RCC 7860 (cell line): Measurements from ENCODE around the gene CYP3A7.
"Not testable (repeated sequence)": the region's sequence is repeated elsewhere in the genome, so short reads cannot be mapped to it uniquely, and the experiment has no call there.

Experiments
- DNase-seq: peaks from one replicate; pipeline ENCODE4 v3.0.0-alpha.2; 2015; ENCODE audit warnings: low spot score
- FAIRE-seq: peaks from 2 replicates; lab custom pipeline; 2012; peaks lifted over from hg19 to GRCh38; lab: Jason Lieb, UNC

Gene CYP3A7

DNA sequence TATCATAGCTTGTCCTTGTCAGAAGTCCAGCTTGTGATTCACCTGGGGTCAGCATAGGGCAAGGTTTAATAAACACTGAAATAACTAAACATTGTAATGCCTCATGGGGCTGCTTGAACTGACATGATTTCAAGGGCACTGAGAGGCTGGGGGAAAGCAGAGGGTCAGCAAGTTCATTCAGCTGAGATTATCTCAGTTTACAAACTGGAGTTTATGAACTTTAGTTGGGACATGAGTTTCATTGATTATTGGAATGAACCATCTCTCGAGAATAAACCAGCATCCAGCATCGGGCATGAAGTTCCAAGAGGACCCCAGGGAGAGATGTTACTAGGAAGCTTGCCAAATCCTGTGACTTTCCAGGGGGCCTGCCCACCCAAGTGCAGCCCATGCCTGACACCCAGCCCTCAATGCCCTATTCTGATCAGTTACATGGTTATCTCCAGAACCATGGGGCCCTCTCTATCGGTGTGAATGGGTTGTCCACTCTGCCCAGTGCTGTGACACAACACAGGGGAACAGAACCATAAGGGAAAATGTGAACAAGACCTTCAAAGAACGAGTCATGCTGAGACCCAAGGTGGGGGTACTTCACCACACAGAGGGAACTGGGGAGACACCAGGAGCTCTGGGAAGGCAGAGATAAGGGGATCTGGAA, 7.9 kb upstream of the CYP3A7 start:
- FAIRE-seq (no peak), DNase-seq (no peak)

DNA sequence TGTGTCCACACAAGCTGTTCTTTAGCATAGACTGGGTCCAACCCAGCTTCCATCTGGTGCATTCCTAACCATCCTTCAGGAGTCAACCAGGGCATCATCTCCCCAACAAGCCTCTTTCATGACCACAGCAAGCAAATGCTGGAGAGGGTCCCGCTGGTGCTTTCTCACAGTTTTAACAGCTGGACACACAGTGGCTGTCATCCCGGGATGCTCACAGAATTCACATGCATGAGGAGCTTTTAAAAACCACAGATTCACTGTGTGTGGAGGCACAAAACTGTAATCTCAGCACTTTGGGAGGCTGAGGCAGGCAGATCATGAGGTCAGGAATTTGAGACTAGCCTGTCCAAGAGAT, 6.4 kb upstream of the CYP3A7 start:
- no peak for DNase-seq
- no peak for FAIRE-seq

DNA sequence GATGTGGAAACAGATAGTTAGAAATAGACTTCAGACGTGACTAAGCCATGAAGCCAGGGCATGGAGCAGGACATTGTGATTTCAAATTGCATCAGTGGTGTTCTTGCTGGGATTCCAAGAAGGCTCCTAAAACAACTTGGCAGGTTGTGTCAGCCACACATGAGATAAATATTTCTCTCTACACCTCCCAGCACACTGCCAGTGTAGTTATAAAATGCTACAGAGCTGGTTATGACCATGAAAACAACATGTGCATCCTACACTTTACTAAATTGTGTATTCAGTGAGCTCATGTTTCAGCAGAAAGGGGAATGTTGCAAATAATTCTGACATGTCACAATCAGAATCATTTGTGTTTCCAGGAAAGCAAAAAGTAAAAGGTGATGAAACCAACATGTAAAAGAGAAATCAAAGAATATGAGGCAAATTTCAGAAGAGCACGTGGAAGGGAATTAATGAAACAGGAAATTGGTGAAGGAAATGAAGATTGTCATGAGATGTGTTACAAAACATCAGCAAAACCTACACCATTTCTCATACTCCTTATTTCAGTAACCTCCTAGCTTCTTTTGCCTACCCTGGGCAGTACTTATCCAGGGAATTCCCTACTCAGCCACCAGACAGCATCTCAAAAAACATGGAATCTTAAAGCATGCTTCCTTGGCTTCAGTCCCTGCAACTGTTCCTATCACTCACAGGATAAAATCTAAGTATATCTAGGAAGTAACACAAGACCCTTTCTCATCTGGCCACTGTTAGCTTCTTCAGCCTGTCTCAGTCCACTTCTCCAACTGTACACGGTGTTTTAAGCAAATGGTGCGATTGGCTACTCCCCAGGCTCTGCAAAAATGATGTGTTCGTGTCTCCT, 5.8 kb upstream of the CYP3A7 start:
- no peak for DNase-seq
- FAIRE-seq, result no peak

DNA sequence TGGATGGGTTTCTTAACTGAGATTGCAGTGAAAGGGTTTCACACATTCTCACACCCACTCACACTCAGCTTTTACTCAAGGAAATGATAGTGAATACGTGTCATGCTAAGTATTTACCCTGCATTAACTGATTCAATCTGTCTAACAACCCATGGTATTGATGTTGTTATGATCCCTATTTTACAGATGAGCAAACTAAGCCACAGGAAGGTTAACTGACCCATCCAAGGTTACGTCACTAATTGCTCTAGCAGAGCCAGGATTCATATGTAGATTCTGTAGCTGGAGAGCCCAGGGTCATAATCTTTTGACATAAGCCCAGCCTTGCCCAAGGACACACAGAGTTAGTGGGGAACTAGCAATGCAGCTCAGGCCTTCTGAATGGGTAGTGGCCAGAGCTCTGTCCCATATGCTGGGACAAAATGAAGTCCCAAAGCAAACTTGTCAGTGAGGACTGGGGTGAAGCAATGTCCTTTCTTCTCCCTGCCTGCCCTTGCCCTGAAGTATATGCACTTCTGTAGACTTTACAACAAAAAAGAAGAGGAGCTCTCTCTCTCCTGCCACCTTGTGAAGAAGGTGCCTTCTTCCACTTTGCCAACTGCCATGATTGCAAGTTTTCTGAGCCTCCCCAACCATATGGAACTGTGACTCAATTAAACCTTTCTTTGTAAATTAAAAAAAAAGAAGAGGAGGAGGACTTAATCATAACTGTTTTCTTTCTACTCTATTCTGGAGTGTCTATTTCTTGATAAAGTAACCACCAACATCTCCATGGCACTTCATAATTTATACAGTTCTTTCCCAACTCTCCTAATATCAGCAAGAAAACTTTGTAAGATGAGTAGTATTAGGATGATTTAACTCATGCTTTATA, 4.9 kb upstream of the CYP3A7 start:
- FAIRE-seq, result no peak

DNA sequence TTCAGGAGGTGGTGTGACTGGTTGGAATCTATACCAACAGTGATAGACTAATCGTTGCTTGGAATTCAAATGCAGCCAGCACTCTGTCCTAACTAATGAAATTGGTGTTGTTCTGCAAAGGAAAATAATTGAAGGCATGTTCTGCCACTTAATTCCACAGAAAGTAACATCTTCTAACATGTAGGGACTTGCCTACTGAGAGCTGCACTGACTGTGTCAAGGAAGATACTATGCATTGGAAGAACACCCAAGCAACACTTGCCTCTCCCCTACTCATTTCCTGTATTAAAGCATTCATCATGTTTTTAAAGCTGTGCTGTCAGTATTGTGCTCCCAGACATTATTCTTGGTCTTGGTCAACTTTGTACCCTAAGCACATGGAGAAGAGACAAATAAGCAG, 2.7 kb upstream of the CYP3A7 start:
- DNase-seq (no peak), FAIRE-seq (no peak)

More for the DNA sequence above, 4.9 kb upstream of the CYP3A7 start:
- DNase-seq, result no peak

DNA sequence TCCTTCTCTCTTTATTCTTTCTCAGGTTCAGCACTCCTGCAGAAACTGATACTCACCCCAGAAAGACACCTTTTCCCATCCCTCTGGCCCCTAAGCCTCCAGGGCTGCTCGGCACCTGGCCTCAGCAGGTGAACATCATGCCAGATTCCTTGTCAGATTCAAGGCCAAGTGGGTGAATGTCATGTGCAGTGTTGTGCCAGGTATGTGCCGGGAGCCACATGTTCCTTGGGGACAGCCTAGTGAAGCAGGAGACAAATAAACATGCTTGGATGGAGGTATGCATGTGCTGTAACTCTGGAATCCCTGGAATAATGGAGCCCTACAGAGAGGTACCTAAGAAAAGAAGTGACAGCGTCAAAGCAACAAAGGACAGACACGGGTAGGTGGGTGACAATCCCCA, 1.7 kb upstream of the CYP3A7 start:
- FAIRE-seq, DNase-seq: not testable (repeated sequence)

DNA sequence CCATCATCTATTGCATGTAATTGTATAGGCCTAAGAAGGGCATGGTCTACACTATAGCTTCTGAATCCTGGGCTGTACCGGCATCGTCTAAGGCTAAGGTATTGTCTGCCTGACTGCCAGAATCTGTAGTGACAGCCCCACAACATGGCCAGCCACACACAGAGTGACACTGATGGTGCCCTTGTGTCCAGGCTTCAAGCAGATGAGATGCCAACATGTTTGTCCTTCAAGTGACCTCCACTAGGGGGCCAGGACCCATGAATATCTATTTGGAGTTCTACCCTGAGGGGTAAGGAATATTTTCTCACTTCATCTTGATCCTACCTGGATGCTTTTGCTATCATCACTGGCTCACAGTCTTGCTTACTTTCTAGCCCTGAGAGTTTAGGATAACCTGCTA, 1.5 kb downstream of the CYP3A7 start:
- FAIRE-seq (no peak), DNase-seq (no peak)

DNA sequence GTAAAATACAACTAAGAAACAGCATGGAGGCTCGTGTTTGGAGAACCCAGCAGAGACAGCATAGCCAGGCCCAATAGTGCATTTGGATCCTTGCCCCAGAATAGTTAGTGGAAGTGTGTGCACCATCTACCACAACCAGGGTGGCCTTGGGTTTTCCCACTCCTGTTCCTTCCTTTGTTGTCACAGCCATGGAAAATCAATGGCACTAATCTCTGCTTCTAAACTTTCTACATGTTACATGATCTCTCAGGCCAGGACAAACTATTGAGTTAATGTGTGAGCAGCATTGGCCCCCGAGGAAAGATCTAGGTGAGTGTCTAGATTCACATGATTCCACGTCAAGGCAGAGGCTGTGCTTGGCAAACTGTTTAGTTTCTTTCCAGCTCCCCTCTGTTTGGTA, 2.0 kb downstream of the CYP3A7 start:
- DNase-seq (no peak), FAIRE-seq (no peak)

DNA sequence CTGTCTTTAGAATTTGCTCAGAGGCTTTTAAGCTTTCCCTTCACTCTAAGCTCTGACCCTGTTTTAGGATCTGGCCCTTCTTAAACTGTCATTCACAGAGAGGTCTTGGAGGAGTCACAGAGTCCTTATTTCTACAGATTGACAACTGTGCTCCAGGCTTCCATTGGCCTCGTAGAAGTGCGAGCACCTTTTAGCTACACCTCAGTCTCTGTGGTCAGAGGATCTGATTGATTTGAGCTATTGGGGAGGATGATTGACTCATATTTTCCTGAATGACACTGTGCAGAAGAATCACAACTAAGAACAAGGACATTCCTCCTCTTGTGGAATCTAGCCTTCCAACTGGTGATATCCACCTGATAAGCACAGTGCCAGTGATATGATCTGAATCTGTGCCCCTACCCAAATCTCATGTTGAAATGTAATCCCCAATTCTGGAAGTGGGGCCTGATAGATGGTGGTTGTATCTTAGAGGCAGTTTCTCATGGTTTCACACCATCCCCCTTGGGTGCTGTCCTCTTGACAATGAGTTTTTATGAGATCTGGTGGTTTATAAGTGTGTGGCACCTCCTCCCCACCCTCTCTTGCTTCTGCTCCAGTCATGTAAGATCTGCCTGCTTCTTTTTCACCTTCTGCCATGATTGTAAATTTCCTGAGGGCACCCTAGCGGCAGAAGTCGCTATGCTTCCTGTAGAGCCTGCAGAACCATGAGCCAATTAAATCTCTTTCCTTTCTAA, 3.2 kb downstream of the CYP3A7 start:
- FAIRE-seq, result no peak
- DNase-seq, result no peak

DNA sequence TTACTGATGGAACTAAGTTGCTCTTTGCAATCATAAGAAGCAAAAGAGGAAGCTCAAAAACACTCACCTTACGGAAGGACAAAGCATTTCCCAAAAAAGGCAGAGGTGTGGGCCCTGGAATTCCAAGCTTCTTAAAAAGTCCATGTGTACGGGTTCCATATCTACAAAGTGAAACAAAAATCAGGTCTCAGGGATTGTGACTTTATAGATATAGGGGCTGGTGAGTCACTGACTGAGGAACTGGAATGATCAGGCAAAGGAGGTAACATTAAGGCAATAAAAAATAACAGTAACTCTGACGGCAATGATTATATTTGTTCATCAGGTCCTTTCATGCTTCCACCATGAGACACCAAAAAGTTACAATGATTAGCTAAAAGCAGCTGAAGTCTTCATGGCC, 4.0 kb downstream of the CYP3A7 start:
- DNase-seq (no peak), FAIRE-seq (no peak)

DNA sequence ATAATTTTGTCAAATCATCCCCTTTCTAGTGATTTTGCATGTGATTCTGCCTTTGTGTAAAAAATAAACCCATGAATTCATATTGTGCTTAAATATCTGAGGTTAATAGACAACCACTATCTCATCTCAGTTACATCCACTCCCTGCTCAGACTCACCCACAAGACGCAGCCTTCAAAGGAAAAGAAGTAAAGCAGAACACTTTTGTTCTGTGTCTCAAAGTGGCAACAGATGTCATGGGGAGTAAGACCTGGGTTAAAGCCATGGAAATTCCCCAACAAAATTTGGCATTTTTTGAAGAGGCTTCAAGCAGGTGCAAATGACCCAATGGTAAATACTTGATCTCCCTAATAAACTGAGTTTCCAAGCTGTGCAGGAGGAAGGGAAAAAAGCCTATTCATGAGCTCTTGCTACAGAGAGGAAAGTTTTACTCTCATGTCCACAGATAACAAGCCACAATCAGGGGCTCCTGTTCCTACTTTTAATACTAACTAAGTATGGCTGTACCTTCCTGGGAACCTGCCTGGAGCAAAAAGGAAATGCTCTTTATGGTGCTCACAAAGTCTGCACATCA, 4.7 kb downstream of the CYP3A7 start:
- no peak for FAIRE-seq
- DNase-seq, result no peak

DNA sequence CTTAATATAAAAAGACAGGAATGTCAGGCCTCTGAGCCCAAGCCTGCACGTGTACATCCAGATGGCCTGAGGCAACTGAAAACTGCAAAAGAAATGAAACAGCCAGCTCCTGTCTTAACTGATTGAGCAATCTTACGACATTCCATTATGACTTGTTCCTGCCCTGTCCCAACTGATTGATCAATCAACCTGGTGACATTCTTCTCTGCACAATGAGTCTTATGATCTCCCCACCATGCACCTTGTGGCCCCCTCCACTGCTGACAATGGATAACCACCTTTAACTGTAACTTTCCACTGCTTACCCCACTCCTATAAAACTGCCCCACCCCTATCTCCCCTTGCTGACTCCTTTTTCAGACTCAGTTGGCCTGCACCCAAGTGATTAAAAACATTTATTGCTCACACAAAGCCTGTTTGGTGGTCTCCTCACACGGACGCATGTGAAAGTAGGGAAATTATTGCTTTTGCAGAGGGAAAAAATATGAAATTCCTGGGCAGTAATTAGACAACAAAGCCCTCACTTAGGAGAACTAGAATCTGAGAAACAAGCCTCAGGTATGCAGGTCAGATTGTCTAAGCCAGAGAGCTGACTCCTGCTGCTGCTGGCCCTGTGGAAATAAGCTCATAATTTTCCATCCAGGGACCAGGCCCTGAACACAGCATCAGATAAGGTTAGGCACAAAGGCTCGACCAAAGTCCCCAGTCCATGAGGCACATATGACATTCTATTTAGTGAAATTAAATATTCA, 5.3 kb downstream of the CYP3A7 start:
- no peak for FAIRE-seq
- no peak for DNase-seq

DNA sequence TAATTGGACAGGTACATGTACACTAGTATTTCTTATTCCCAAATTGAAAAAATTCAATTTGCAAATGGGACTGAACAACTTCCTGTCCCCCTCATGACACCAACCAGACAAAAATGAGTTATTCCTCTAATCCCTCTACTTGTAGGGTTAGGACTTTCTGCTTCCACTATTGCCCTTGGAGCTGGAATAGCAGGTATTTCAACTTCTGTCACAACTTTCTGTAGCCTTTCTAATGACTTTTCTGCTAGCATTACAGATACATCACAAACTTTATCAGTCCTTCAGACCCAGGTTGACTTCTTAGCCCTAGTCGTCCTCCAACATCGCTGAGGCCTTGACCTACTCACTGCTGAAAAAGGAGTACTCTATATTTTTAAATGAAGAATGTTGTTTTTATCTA, 6.4 kb downstream of the CYP3A7 start:
- no peak for FAIRE-seq
- DNase-seq, result no peak

DNA sequence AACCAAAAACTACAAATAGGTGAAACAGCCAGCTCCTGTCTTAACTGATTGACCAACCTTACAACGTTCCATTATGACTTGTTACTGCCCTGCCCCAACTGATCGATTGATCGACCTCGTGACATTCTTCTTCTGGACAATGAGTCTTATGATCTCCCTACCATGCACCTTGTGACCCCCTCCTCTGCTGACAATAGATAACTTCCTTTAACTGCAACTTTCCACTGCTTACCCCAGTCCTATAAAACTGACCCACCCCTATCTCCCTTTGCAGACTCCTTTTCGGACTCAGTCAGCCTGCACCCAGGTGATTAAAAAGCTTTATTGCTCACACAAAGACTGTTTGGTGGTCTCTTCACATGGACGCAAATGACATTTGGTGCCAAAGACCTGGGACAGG, 11.8 kb downstream of the CYP3A7 start:
- DNase-seq, FAIRE-seq: not testable (repeated sequence)

DNA sequence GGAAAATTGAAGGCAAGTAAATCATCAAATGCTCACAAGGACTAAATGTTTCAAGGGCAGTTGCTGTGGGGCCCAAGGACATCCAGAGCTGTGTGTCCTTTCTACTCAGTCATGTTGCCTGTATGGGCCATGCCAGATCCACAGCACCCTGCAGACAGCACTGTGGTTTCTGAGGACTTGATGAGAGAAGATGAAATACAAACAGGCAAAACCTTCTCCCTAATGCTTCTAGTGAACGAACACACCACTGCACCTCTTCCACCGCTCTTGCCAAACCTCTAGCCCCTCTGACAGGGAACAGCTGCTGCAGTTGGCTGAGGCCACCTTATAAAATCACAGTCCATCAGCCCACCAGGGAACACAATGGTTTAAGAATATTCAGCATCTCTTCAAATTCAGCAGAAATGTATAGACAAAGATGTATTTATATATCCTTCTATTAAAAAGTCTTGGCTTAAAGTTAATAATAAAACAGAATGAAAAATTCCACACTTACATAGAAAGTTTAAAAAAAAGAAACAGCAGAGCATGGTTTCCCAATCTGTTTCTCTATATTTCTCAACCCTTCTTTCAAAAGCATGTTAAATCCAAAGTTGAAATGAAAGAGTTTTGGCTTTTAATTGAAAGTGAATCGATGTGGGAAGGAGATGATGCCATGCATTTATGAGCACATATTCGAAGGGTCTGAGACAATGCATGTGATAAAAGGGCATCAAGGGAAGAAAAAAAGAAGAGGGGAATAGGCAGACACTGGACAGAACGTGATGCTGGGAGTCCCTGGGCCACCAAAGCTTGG, 14.0 kb downstream of the CYP3A7 start:
- FAIRE-seq, result no peak

DNA sequence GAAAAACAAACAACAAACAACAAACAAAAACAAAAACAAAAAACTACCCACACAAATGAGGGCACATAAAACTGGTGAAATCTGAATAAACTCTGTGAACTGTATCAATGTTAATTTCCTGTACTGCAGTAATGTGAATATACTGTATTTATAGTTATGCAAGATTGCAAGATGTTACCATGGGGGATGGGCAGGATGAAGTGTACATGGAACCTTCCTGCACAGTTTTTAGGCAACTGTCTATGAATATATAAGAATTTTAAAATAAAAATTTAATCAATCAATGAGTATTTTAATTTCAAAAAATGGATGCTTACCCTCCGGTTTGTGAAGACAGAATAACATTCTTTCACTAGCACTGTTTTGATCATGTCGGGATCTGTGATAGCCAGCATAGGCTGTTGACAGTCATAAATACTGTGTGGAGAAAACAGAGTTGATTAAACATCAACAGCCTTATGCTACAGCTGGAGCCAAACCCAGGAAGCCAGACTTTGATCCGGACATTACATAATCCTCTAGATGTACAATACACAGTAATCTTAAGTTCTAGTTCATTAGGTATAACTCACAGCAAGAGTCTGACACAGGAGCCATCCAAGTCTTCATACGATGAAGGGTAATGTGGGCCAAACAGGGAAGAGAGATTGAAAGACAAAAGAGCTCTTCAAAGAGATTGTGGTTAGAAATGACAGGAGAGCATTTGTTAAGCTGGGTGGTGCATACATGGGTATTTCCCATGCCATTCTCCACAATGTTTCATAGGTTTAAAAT, 14.8 kb downstream of the CYP3A7 start:
- no peak for FAIRE-seq
- no peak for DNase-seq

More for the DNA sequence above, 14.0 kb downstream of the CYP3A7 start:
- no peak for DNase-seq

DNA sequence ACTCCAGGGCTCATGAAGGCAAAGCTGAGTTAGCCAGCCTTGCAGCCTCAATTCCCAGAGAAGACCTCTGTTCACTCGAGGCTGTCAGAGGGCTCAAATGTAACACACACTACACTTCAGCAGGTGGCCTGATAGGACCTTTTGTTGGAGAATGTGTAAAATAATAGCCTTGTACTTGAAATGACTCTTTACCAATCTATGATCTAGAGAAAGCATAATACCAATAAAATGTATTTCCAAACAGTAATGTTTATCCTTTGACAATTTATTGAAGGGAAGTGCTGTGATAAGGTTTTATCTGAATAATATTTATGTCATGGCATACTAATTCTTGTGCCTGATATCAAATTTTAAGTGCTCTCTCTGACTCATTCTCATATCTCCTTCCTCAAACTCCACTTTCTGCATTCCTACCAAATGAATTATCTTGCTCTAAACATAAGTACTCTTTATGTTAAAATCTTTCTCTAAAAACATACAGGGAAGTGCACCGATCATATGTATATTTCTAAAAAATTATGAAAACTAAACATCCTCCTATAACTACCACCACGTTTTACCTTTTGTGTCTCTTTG, 20.9 kb downstream of the CYP3A7 start:
- DNase-seq (no peak), FAIRE-seq (no peak)
